Neural cell (in vitro differentiated cells): ENCODE measurements around the gene CHRM1.

Experiments used
- CTCF ChIP-seq: fragments of 450-650 bp; IDR thresholded peaks from 2 replicates; pipeline ENCODE4 v1.5.1; 2014; ENCODE audit warnings: antibody characterized with exemption, mild to moderate bottlenecking, moderate library complexity; ENCODE audit not compliant: poor library complexity, severe bottlenecking
- EP300 ChIP-seq: fragments of 450-650 bp; conservative IDR thresholded peaks from 2 replicates; pipeline ENCODE4 v1.6.1; 2014; ENCODE audit warnings: antibody characterized with exemption, mild to moderate bottlenecking, moderate library complexity; ENCODE audit not compliant: poor library complexity, severe bottlenecking
- EZH2 ChIP-seq: fragments of 200-600, 300-800 bp; shearing (Covaris generic), sonication (generic); IDR thresholded peaks from 2 replicates; pipeline ENCODE4 v1.6.1; 2014; ENCODE audit warnings: antibody characterized with exemption, low read length, borderline replicate concordance, mild to moderate bottlenecking; ENCODE audit not compliant: insufficient read depth, poor library complexity, severe bottlenecking
- MXI1 ChIP-seq: fragments of 450-650 bp; conservative IDR thresholded peaks from 2 replicates; pipeline ENCODE4 v1.6.1; 2014; ENCODE audit warnings: antibody characterized with exemption, mild to moderate bottlenecking; ENCODE audit not compliant: poor library complexity, severe bottlenecking
- POLR2AphosphoS5 ChIP-seq: IDR thresholded peaks from 2 replicates; pipeline ENCODE4 v1.6.1; 2012
- RAD21 ChIP-seq: fragments of 450-650 bp; conservative IDR thresholded peaks from 2 replicates; pipeline ENCODE4 v1.6.1; 2014; ENCODE audit warnings: antibody characterized with exemption, mild to moderate bottlenecking, moderate library complexity
- REST ChIP-seq: IDR thresholded peaks from 2 replicates; pipeline ENCODE4 v1.6.1; 2012; ENCODE audit warnings: borderline replicate concordance
- TAF1 ChIP-seq: IDR thresholded peaks from 2 replicates; pipeline ENCODE4 v1.6.1; 2012; ENCODE audit warnings: low read depth

GRCh38 chr11:62885137-62885750, 35.9 kb downstream of the CHRM1 start:
- TF ChIP-seq CTCF (no peak), REST (no peak), POLR2AphosphoS5 (no peak), EP300 (no peak), RAD21 (no peak), MXI1 (no peak), TAF1 (no peak), EZH2 (no peak)
